ENCODE results near the gene DNAJC27.

Gene DNAJC27

GRCh38 chr2:24915796-24916195 is 56.0 kb downstream of the DNAJC27 start:
- no peaks in the 10 kb centered on the region for H3F3A ChIP-seq (ENCODE audit: low read depth)
- H4K20me1 ChIP-seq (ENCODE audit: insufficient read depth, low read length, poor library complexity, severe bottlenecking) = peaks cover 57% of the 10 kb centered on the region
- H3K4me3 ChIP-seq (ENCODE audit: low read length, poor library complexity, severe bottlenecking) = peak overlapping the region; percentile 32
- H3K9me3 ChIP-seq (ENCODE audit: insufficient read depth, low read depth, low read length) = no peaks in the 10 kb centered on the region
- peak overlapping the region; percentile 79 for H3K4me2 ChIP-seq (ENCODE audit: low read depth, low read length, poor library complexity, severe bottlenecking)
- TF ChIP-seq CTCF (conservative IDR thresholded peaks at IDR 0.05; ENCODE audit: low read length) (no peak), EZH2phosphoT487 (IDR thresholded peaks at IDR 0.05; ENCODE audit: borderline replicate concordance) (no peak)
- H3K9ac ChIP-seq (ENCODE audit: low read depth, low read length, poor library complexity, severe bottlenecking) = no peak overlapping the region
- peaks cover 50% of the 10 kb centered on the region for H3K4me1 ChIP-seq (ENCODE audit: insufficient read depth, low read length, poor library complexity, severe bottlenecking)
- H3K9me2 ChIP-seq (replicated peaks; ENCODE audit: low read depth, low read length) = no peaks in the 10 kb centered on the region
- H3K79me2 ChIP-seq (ENCODE audit: insufficient read depth, low read length) = peaks cover 86% of the 10 kb centered on the region
- H3K27me3 ChIP-seq (ENCODE audit: insufficient read depth, low read length, poor library complexity, severe bottlenecking) = no peaks in the 10 kb centered on the region
- no peaks in the 10 kb centered on the region for H3K36me3 ChIP-seq (ENCODE audit: insufficient read depth, low read length)
- H2AFZ ChIP-seq (ENCODE audit: low read length) = no peak overlapping the region

GRCh38 chr2:24915175-24915574 is 56.6 kb downstream of the DNAJC27 start:
- H3K36me3 ChIP-seq (ENCODE audit: insufficient read depth, low read length) = no peaks in the 10 kb centered on the region
- peaks cover 50% of the 10 kb centered on the region for H3K4me1 ChIP-seq (ENCODE audit: insufficient read depth, low read length, poor library complexity, severe bottlenecking)
- no peaks in the 10 kb centered on the region for H3K9me2 ChIP-seq (replicated peaks; ENCODE audit: low read depth, low read length)
- H3K9ac ChIP-seq (ENCODE audit: low read depth, low read length, poor library complexity, severe bottlenecking) = no peak overlapping the region
- H3F3A ChIP-seq (ENCODE audit: low read depth) = no peaks in the 10 kb centered on the region
- TF ChIP-seq EZH2phosphoT487 (IDR thresholded peaks at IDR 0.05; ENCODE audit: borderline replicate concordance) (no peak), CTCF (conservative IDR thresholded peaks at IDR 0.05; ENCODE audit: low read length) (no peak)
- H2AFZ ChIP-seq (ENCODE audit: low read length) = no peak overlapping the region
- no peaks in the 10 kb centered on the region for H3K9me3 ChIP-seq (ENCODE audit: insufficient read depth, low read depth, low read length)
- peak overlapping the region; percentile 79 for H3K4me2 ChIP-seq (ENCODE audit: low read depth, low read length, poor library complexity, severe bottlenecking)
- peaks cover 92% of the 10 kb centered on the region for H3K79me2 ChIP-seq (ENCODE audit: insufficient read depth, low read length)
- peak overlapping the region; percentile 32 for H3K4me3 ChIP-seq (ENCODE audit: low read length, poor library complexity, severe bottlenecking)
- peaks cover 57% of the 10 kb centered on the region for H4K20me1 ChIP-seq (ENCODE audit: insufficient read depth, low read length, poor library complexity, severe bottlenecking)
- no peaks in the 10 kb centered on the region for H3K27me3 ChIP-seq (ENCODE audit: insufficient read depth, low read length, poor library complexity, severe bottlenecking)

GRCh38 chr2:24914713-24915112 is 57.0 kb downstream of the DNAJC27 start:
- Histone ChIP-seq H4K20me1 (ENCODE audit: insufficient read depth, low read length, poor library complexity, severe bottlenecking) (peaks cover 57% of the 10 kb centered on the region), H3F3A (ENCODE audit: low read depth) (no peaks in the 10 kb centered on the region), H3K4me2 (ENCODE audit: low read depth, low read length, poor library complexity, severe bottlenecking) (peak overlapping the region; percentile 79), H3K4me3 (ENCODE audit: low read length, poor library complexity, severe bottlenecking) (peak overlapping the region; percentile 32), H2AFZ (ENCODE audit: low read length) (no peak overlapping the region), H3K27me3 (ENCODE audit: insufficient read depth, low read length, poor library complexity, severe bottlenecking) (no peaks in the 10 kb centered on the region), H3K4me1 (ENCODE audit: insufficient read depth, low read length, poor library complexity, severe bottlenecking) (peaks cover 50% of the 10 kb centered on the region), H3K9ac (ENCODE audit: low read depth, low read length, poor library complexity, severe bottlenecking) (no peak overlapping the region), H3K36me3 (ENCODE audit: insufficient read depth, low read length) (no peaks in the 10 kb centered on the region), H3K9me2 (replicated peaks; ENCODE audit: low read depth, low read length) (no peaks in the 10 kb centered on the region), H3K9me3 (ENCODE audit: insufficient read depth, low read depth, low read length) (no peaks in the 10 kb centered on the region), H3K79me2 (ENCODE audit: insufficient read depth, low read length) (peaks cover 96% of the 10 kb centered on the region)
- TF ChIP-seq EZH2phosphoT487 (IDR thresholded peaks at IDR 0.05; ENCODE audit: borderline replicate concordance) = no peak
- no peak for TF ChIP-seq CTCF (conservative IDR thresholded peaks at IDR 0.05; ENCODE audit: low read length)
